Omental fat pad (tissue), 4 donors: ENCODE data around the gene TSC22D3. TPM values are rescaled to one million over a fixed set of nuclear protein-coding genes. Genes with fewer than 3 reads are reported as not detected.

Source experiments
- ATAC-seq: fragments of 150-250 bp; one replicate; pipeline ENCODE4 v1.9.1; 2016; ENCODE audit warnings: mild to moderate bottlenecking, moderate library complexity; ENCODE audit not compliant: low FRiP score
- DNase-seq: peaks from one replicate; pipeline ENCODE4 v3.0.0-alpha.2; 2019; ENCODE audit warnings: low spot score
- total RNA-seq, 4 donors: library from RNA; depleted of rRNA; stranded (reverse); fragments of >200 nt; gene quantifications; one replicate each; pipeline ENCODE4 v1.1.0, GENCODE V29; 2016
- TF ChIP-seq, protein P1 (sequence below), 3 donors: fragments of 450-650 bp; IDR thresholded peaks; one replicate each; pipeline ENCODE4 v1.5.1; 2016 to 2017; ENCODE audit warnings: antibody characterized with exemption in 3 of 3, mild to moderate bottlenecking in 3 of 3, moderate library complexity in 2 of 3

Gene TSC22D3
- total RNA-seq, 4 donors from 2014 or later = 316 to 869 (median 357) TPM

DNA sequence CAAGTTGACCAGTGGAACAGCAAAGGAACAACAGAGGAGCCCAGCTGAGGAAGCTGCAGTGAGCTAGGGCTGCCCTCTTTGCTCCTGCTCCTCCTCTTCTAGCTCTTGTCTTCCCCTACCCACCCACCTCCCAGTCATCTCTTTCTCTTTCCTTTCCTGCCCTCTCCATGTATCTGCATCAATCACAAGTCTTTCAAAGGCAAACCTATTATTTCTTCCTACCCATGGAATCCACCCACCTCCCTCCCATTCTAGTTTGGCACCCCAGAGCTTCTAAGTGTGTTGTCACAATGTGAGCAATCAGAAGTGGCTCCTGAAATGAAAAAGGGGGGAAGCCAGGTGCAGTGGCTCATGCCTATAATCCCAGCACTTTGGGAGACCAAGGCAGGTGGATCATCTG, 69.3 kb downstream of the TSC22D3 start:
- TF ChIP-seq, protein P1, sequence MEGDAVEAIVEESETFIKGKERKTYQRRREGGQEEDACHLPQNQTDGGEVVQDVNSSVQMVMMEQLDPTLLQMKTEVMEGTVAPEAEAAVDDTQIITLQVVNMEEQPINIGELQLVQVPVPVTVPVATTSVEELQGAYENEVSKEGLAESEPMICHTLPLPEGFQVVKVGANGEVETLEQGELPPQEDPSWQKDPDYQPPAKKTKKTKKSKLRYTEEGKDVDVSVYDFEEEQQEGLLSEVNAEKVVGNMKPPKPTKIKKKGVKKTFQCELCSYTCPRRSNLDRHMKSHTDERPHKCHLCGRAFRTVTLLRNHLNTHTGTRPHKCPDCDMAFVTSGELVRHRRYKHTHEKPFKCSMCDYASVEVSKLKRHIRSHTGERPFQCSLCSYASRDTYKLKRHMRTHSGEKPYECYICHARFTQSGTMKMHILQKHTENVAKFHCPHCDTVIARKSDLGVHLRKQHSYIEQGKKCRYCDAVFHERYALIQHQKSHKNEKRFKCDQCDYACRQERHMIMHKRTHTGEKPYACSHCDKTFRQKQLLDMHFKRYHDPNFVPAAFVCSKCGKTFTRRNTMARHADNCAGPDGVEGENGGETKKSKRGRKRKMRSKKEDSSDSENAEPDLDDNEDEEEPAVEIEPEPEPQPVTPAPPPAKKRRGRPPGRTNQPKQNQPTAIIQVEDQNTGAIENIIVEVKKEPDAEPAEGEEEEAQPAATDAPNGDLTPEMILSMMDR (IDR thresholded peaks at IDR 0.05) = no peak

GRCh38 chrX:107704587-107704986, 71.0 kb downstream of the TSC22D3 start:
- ATAC-seq (no peak), DNase-seq (no peak)
- TF ChIP-seq, protein P1 (IDR thresholded peaks at IDR 0.05) = no peak

More for the DNA sequence above, 69.3 kb downstream of the TSC22D3 start:
- no peak for ATAC-seq
- DNase-seq = no peak

- no peak for ATAC-seq
- TF ChIP-seq, protein P1 (IDR thresholded peaks at IDR 0.05) = no peak
- no peak for DNase-seq
Observed at GRCh38 chrX:107704181-107704580, 71.4 kb downstream of the TSC22D3 start.

DNA sequence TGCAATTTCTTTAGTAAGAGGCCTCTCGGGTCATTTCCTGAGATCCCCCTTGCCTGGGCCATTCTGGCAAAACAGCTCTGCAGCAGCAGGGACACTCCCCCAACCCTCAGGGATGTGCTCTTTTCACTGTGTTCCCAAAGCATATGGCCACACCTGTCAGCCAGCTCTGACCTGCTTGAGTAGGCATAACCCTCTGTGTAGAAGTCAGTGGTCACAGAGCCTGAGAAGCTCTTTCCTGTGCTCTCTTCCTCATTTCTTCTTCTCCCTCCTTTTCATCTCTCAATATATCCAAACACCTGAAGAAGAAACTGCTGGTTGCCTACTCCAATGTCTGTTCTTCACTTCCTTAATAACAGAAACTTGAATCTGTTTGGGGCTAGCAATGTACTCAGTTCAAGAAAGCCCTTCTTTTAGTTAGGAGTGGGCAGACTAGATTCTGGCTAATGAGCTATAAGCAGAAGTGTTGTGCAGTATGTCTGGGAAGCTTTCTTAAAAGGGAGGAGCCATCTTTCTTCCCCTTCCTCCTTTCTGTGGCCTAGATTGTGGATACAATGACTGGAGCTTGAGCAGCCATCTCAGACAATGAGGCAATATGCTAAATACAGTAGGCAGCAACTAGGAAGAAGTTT, 74.0 kb downstream of the TSC22D3 start:
- TF ChIP-seq, protein P1 (IDR thresholded peaks at IDR 0.05) = no peak
- ATAC-seq (no peak), DNase-seq (no peak)

- DNase-seq (no peak), ATAC-seq (no peak)
- TF ChIP-seq, protein P1 (IDR thresholded peaks at IDR 0.05) = no peak
Observed at GRCh38 chrX:107700790-107701189, 74.8 kb downstream of the TSC22D3 start.

DNA sequence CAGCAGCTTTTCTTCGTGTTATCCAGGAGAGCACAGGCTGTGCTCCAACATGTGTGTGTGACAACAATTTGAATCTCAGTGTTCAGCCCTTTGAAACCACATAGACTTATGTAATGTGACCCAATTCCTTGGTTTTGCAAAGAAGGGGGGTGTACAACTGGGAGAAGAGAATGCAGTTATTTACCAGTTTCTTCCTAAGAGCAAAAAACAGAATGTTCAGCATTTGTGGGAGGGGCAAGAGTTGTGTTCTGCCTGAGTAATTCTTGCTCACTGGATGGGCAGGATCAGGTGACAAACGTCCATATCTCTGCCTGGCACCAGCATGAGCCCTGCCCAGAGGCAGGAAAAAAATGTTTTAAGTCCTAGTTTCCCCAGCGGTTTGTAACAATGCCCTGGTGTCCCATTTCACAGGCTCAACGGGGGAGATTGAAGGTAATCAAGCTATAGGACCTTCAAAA, 75.2 kb downstream of the TSC22D3 start:
- DNase-seq (no peak), ATAC-seq (peak; percentile 81)
- TF ChIP-seq, protein P1 (IDR thresholded peaks at IDR 0.05) = no peak

- TF ChIP-seq, protein P1 (IDR thresholded peaks at IDR 0.05) = no peak
- ATAC-seq = no peak
- DNase-seq = no peak
Observed at GRCh38 chrX:107699616-107700015, 76.0 kb downstream of the TSC22D3 start.
